ENCODE data around the gene OBSL1.
A peak's percentile ranks its signal among the peaks of the same experiment; 100 is the strongest.

The OBSL1 gene

DNA sequence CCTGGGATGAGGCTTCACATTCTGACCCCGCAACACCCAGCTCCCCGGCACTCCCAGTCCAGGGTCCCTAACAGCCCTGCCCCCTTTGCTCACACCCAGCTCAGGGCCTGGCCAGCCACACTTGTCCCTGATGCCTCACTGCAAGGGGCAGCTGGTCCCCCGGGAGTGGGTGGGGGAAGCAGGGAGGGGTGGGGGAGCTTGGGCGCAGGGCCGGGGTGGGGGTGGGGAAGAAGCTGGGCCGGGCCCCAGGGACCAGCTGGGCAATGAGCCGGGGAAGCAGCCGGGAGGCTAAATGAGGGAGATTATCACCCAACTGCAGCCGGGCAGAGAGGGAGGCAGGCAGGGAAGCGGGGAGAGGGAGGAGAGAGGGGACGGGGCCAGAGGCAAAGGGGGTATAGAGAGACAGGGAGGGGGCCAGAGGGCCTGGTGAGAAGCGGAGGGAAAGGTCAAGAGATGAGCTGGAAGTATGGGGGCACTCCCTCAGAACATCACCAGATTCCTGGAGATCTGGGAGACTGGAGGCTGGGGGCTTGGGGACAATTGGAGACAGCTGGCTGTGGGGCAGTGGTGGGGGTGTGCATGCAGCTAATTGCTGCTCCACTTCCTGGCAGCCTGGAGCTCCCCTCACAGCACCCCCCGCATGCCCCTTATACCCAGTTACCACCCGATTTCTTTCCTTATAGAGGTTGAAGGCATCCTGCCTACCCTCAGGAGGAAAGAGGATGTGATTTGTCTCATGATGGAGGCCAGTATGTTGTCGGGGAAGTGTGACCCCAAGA is 59.6 kb downstream of the OBSL1 start:
- peak; percentile 79 for DNase-seq (ENCODE audit: low spot score)

DNA sequence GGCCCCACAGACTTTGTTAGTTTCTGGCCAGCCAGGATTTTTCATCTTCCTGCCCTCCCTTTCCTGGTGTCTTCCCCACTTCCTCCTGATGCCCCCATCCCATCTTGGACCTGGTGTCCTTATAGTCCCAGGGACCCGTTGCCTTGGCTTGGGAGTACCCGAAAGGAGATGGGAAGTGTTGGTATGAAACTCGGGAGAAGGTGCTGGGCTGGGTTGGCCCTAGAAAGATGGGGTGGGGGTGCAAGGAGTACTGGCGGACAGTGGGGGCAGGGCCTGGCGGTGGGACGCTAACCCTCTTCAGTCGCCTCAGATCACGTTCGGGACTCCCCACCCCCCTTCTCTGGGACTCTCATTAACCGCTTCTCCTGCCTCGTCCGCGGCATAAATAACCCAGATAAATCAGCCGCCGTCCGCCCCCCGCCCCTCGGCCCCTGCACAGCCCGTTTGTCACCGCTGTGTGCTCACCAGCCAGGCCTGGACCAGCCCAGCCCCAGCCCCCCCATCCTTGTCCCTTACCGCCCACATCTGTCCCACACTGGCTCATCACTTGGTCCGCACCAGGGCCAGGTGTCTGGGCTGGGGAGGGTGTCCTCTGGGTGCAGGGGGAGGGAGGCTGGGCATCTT is 60.7 kb downstream of the OBSL1 start:
- no peak for DNase-seq (ENCODE audit: low spot score)

DNA sequence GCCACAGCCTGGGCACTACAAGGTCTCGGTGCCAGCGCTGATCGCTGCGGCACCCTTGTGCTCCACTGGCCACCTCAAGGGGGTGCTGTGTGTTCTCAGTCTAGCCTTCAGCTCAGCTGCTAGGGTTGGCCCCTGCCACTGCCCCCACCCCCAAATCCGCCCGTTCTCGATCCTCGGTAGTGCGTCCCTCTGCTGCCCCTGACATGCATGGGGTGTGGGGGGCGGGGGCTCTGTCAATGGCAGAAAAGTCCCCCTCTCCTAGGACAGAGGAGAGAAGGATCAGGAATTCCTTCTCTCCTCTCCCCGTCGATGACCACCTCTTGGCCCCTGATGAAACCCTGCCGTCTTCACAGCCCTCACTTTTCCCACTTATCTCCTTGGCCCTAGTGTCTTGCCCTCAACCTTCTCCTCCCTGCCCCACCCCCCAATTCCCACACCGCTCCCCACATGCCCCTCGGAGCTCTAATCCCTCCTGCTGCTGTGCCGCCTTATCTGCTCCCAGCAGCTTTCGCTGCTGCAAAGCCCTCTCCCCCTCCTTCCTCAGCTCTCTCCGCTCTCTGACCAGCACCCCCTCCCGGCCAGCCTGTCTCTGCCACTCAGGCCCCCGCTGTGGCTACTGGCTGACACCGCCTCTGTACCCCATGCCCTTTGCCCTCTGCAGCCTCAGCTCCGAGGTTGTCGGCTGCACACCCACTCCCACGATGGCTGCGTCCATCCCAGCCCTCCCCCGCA is 61.4 kb downstream of the OBSL1 start:
- DNase-seq (ENCODE audit: low spot score), result peak; percentile 76

DNA sequence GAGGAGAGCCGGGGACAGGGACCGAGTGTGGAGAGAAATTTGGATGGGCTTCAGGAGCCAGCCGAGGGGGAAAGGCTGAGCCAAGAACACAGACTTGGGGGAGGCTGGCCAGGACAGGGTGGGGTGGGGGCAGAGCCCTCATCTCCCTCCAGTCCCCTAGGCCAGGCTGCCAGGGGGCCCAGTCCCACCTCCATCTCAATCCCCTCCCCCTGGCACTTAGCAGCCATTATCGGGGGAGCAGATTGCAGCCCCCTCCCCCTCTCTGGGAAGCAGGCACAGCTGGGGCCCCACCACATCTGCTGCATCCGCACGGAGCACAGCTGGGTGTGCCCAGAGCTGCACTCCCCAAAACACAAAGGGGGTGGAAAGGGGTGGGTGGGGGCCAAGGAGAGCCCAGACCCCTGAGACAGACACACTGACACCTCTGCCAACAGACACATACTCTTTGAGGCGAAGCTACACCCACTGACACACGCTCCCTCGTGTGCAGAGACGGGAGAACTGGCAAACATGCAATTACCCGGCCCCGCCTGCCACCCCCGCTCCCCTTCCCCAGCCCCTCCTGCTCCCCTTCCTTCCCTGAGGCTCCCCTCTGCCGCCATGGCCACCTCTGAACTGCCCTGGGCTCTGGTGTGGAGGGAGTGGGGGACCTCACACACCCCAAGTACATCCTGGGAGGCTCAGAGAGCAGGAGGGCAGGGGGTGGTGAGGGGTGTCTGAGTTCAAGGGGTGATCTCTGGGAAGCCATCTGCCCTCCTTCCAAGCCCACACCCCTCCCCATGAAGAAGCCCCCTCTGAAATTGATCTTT is 62.2 kb downstream of the OBSL1 start:
- DNase-seq (ENCODE audit: low spot score), result no peak

DNA sequence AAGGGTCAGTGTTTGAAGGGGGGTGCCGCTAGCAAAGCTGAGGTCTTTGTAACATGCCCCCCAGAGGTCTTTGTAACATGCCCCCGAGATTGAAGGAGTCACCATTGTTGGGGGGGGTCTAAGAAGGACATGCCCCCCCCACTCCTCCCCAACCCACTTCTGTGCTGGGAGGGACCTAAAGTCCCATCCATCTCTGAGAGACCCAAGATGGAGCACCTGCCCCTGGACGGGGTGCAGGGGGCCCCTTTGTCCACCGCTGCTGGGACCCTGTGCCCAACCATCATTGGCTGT is 63.0 kb downstream of the OBSL1 start:
- no peak for DNase-seq (ENCODE audit: low spot score)

DNA sequence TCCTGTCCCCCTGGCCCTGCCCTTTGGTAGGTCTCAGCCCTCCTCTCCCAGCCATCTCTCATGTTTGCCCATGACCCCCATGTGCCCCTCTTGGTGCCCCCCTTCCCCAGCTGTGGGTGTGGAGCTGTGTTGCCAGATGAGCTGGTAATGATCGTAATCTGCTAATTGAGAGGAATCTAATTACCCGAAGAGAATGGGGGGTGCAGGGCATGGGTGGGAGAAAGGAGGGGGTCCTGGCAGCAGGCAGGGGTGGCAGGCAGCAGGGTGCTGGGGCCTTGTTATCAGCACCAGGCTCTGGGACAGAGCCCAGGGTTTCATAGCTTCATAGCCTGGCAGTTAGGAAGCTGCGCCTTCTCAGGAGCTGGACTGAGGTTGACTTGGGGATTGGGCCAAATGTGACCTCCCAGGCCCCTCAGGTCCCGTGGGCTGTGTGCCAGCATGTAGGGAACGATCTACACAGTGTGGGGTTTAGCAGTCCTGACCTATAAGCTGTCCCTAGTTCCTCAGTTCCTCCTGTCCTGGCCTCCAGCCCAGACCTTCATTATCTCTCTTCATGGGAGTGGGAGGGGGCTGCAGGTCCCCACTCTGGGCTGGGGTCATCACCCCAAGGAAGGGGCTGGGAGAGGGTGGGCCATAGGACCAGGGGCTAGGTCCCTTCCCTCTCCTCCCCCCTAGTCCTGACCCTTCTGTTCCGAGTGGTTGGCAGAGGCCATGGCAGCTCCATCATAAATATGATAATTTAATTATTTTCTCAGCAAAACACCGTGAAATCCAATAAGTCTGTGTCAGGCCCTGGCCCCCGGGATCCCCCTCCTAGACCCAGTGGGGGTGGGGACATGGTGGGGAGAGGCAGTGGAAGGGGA is 63.5 kb downstream of the OBSL1 start:
- DNase-seq (ENCODE audit: low spot score), result peak; percentile 64

DNA sequence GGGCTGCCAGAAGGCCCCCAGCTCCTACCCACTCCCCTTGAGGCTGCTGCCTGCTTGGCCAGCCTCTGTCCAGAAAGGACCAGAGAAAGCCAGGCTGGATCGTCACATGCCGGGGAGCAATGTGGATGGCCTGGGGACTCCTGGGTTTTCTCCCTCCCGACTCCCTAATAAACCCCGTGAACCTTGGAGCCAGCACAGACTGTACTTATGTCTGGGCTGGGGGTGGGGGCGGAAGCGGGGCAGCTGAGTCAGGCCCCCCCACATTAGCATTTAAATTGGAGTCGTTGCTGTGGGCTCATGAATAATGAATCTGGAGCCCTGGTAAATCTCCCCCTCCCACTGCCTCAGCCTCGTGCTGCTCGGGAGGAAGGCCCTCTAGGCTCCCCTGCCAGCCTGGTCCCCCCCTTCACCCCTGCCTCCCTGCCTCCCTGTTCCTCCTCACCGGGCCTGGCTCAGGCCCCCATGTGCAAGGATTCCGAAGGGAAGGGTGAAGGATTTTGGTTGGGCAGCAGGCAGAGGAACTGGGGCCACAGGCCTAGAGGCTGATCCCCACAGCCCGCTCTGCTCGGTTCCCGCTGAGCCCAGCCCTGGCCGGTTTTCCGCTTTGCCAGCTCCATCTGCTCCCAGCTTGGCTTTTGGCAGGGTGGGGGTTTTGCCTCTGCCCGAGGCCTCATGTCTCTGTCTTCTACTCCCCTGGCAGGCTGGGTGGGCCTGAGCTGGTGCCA is 64.4 kb downstream of the OBSL1 start:
- peak; percentile 73 for DNase-seq (ENCODE audit: low spot score)

DNA sequence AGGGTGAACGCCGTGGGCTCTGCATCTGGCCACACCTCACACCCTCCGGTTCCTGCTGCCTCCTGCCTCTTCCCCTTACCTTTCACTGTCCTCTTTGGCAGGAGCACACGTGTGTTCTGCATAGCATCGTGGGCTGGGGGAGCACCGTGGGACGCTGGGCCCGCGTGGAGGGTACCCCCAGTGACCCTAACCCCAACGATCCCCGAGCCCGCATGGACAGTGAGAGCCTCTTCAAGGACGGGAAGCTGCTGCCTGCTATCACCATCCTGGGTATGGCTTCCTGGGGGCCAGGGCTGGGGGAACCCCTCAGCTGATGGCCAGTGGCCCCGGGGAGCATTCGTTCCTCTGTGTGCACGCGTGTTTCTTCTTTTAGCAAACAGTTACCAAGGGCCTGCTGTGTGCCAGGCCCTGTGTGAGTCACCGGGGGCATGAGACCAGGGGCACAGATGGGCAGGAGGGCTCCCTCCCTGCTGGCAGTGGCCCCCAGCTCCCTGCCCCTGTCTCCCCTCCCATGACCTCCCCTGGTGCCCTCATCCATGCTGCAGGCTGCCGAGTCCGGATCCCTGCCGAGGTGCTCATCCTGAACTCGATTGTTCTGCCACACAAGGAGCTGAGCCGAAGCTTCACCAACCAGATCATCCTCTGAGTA is 65.1 kb downstream of the OBSL1 start:
- DNase-seq (ENCODE audit: low spot score), result no peak

DNA sequence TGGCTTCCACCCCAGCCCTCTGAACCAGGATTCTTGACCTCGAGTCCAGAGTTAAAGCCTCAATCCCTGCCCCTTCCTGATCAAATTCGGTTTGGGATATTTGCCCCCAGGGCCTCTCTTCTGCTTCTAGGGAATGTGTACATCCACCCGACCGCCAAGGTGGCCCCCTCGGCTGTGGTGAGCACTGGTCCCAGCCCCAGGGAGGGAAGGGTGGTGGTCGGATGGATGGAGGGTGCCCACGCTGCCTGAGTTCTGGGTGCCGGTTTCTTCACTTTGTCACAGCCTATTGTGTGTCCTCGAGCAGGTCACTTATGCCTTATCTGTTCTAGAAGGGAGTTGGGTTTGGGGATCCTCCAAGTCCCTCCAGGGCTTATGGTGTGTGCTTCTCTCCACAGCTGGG is 65.8 kb downstream of the OBSL1 start:
- no peak for DNase-seq (ENCODE audit: low spot score)

DNA sequence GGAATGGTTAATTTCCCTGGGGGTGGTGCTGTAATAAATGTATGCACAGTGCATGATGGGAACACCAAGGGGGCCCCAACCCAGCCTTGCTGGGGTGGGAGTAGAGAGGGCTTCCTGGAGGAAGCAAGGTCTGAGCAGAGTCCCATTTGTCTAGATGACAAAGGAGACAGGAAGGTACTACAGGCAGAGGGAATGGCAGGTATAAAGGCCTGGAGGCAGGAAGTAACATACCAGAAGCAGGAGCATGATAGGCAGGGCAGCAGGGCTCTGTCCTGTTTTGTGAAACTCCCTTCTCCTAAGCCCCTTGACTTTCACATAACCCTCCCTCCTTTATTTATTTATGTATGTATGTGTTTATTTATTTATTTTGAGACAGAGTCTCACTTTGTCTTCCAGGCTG is 68.7 kb downstream of the OBSL1 start:
- DNase-seq (ENCODE audit: low spot score), result no peak

DNA sequence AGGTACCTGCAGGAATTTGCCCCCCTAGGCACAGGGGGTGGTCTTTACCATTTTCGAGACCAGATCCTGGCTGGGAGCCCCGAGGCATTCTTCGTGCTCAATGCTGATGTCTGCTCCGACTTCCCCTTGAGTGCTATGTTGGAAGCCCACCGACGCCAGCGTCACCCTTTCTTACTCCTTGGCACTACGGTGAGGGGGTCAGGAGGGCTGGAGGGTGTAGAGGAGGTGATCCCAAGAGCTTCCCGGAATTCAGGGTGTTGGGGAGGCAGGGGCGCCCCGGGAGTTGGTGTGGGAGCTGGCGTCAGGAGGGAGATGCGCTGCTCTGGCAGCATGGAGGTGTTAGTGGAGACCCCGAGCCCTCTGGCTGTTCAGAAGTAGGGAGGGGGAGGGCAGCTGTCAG is 69.5 kb downstream of the OBSL1 start:
- DNase-seq (ENCODE audit: low spot score), result no peak

Measured in D341Med (cell line).